Measurements from ENCODE around the gene PKD1L1.
"Not testable (repeated sequence)": the region's sequence is repeated elsewhere in the genome, so short reads cannot be mapped to it uniquely, and the experiment has no call there.

The PKD1L1 gene

GRCh38 chr7:47758546-47758945, 189.7 kb downstream of the PKD1L1 start:
- DNase-seq = no peak

GRCh38 chr7:47757921-47758411, 190.3 kb downstream of the PKD1L1 start:
- DNase-seq = no peak

GRCh38 chr7:47756636-47757035, 191.6 kb downstream of the PKD1L1 start:
- no peak for DNase-seq

GRCh38 chr7:47755248-47755647, 193.0 kb downstream of the PKD1L1 start:
- no peak for DNase-seq

- DNase-seq = not testable (repeated sequence)
These were observed 196.5 kb downstream of the PKD1L1 start for GRCh38 chr7:47751724-47752123.

- DNase-seq = no peak
These were observed 197.2 kb downstream of the PKD1L1 start for GRCh38 chr7:47751043-47751442.

- no peak for DNase-seq
These were observed 200.2 kb downstream of the PKD1L1 start for GRCh38 chr7:47748041-47748440.

GRCh38 chr7:47747160-47747559, 201.1 kb downstream of the PKD1L1 start:
- no peak for DNase-seq

GRCh38 chr7:47746468-47746867, 201.8 kb downstream of the PKD1L1 start:
- DNase-seq = no peak

GRCh38 chr7:47744883-47745282, 203.4 kb downstream of the PKD1L1 start:
- no peak for DNase-seq

- DNase-seq = no peak
These were observed 204.2 kb downstream of the PKD1L1 start for GRCh38 chr7:47743965-47744591.

GRCh38 chr7:47741984-47742383, 206.3 kb downstream of the PKD1L1 start:
- no peak for DNase-seq

- no peak for DNase-seq
These were observed 208.4 kb downstream of the PKD1L1 start for GRCh38 chr7:47739891-47740290.

GRCh38 chr7:47739301-47739875, 208.9 kb downstream of the PKD1L1 start:
- no peak for DNase-seq

GRCh38 chr7:47738563-47739166, 209.6 kb downstream of the PKD1L1 start:
- DNase-seq = no peak

- DNase-seq = no peak
These were observed 210.7 kb downstream of the PKD1L1 start for GRCh38 chr7:47737601-47738000.

GRCh38 chr7:47735431-47736345, 212.6 kb downstream of the PKD1L1 start:
- DNase-seq = no peak

- no peak for DNase-seq
These were observed 213.3 kb downstream of the PKD1L1 start for GRCh38 chr7:47734949-47735291.

- no peak for DNase-seq
These were observed 213.8 kb downstream of the PKD1L1 start for GRCh38 chr7:47734287-47734948.

GRCh38 chr7:47730142-47730541, 218.1 kb downstream of the PKD1L1 start:
- DNase-seq = no peak

GRCh38 chr7:47726047-47726726, 222.1 kb downstream of the PKD1L1 start:
- no peak for DNase-seq

Measured in NCI-H1105 treated with DMSO at 0.1 percent for 48 hours (cell line).